HFFc6 (cell line): ENCODE data around the gene ARHGAP4. TPM values are rescaled to one million over a fixed set of nuclear protein-coding genes. Genes with fewer than 3 reads are reported as not detected.

ENCODE experiments used
- DNase-seq: peaks from one replicate; pipeline ENCODE4 v3.0.0-alpha.2; 2018
- H3K27ac Mint-ChIP-seq: 2 replicates; pipeline ENCODE4 v1.8.0; 2020; ENCODE audit warnings: mild to moderate bottlenecking, mixed read lengths
- H3K27me3 Mint-ChIP-seq: 2 replicates; pipeline ENCODE4 v1.8.0; 2021; ENCODE audit warnings: mild to moderate bottlenecking, moderate library complexity, mixed read lengths; ENCODE audit not compliant: insufficient read depth
- H3K36me3 Mint-ChIP-seq: 2 replicates; pipeline ENCODE4 v1.8.0; 2021; ENCODE audit warnings: low read depth, mixed read lengths
- H3K4me1 Mint-ChIP-seq: 2 replicates; pipeline ENCODE4 v1.8.0; 2020; ENCODE audit warnings: low read depth, mixed read lengths
- H3K4me3 Mint-ChIP-seq: 2 replicates; pipeline ENCODE4 v1.8.0; 2020; ENCODE audit warnings: mild to moderate bottlenecking, moderate library complexity, mixed read lengths
- H3K9me3 Mint-ChIP-seq: 2 replicates; pipeline ENCODE4 v1.8.0; 2020; ENCODE audit warnings: mild to moderate bottlenecking, mixed read lengths
- CTCF ChIP-seq: fragments of 200-600 bp; sonication (generic); IDR thresholded peaks from 2 replicates; pipeline ENCODE4 v1.5.0; 2021; ENCODE audit warnings: antibody characterized with exemption, mild to moderate bottlenecking
- total RNA-seq, 6 experiments: library from RNA; stranded (reverse); fragmentation: NEBNext Ultra II Directional; extraction: Animal tissue kit (Norgen Biotek cat#: 25700); gene quantifications; 2 replicates in 1 of 6; 3 replicates in 5 of 6; pipeline ENCODE4 v1.2.3, GENCODE V29; 2021

ARHGAP4 gene
- total RNA-seq, 6 experiments from 2014 or later: 0.18 to 0.63 (median 0.48) TPM

GRCh38 chrX:153911798-153912197, 14.3 kb downstream of the ARHGAP4 start:
- Mint-ChIP-seq H3K27me3 (peaks cover 7% of the 10 kb centered on the region; the same call in 1 of the 2 replicates), H3K27ac (no peak overlapping the region), H3K4me1 (no peaks in the 10 kb centered on the region), H3K4me3 (no peak overlapping the region), H3K36me3 (no peaks in the 10 kb centered on the region), H3K9me3 (no peaks in the 10 kb centered on the region)
- no peak for DNase-seq
- TF ChIP-seq CTCF: no peak

GRCh38 chrX:153910446-153910845, 15.6 kb downstream of the ARHGAP4 start:
- Mint-ChIP-seq H3K36me3 (no peaks in the 10 kb centered on the region), H3K4me3 (no peak overlapping the region), H3K9me3 (no peaks in the 10 kb centered on the region), H3K27me3 (peaks cover 6% of the 10 kb centered on the region; the same call in 1 of the 2 replicates), H3K27ac (no peak overlapping the region), H3K4me1 (no peaks in the 10 kb centered on the region)
- no peak for DNase-seq
- no peak for TF ChIP-seq CTCF

- no peaks in the 10 kb centered on the region for H3K4me1 Mint-ChIP-seq
These were observed 16.1 kb downstream of the ARHGAP4 start for GRCh38 chrX:153909980-153910360.

GRCh38 chrX:153909024-153909979, 16.8 kb downstream of the ARHGAP4 start:
- H3K36me3 Mint-ChIP-seq: no peaks in the 10 kb centered on the region
- no peak overlapping the region for H3K27ac Mint-ChIP-seq
- H3K4me1 Mint-ChIP-seq: no peaks in the 10 kb centered on the region
- DNase-seq: no peak
- H3K4me3 Mint-ChIP-seq: no peak overlapping the region
- peaks cover 3% of the 10 kb centered on the region; the same call in 1 of the 2 replicates for H3K27me3 Mint-ChIP-seq
- H3K9me3 Mint-ChIP-seq: no peaks in the 10 kb centered on the region
- TF ChIP-seq CTCF: no peak

More at GRCh38 chrX:153909980-153910360, 16.1 kb downstream of the ARHGAP4 start:
- TF ChIP-seq CTCF: no peak
- H3K9me3 Mint-ChIP-seq: no peaks in the 10 kb centered on the region
- no peak for DNase-seq
- no peak overlapping the region for H3K27ac Mint-ChIP-seq
- H3K36me3 Mint-ChIP-seq: no peaks in the 10 kb centered on the region
- peaks cover 6% of the 10 kb centered on the region; the same call in 1 of the 2 replicates for H3K27me3 Mint-ChIP-seq
- no peak overlapping the region for H3K4me3 Mint-ChIP-seq

GRCh38 chrX:153908219-153908860, 17.7 kb downstream of the ARHGAP4 start:
- peaks cover 3% of the 10 kb centered on the region; the same call in 1 of the 2 replicates for H3K27me3 Mint-ChIP-seq
- H3K4me1 Mint-ChIP-seq: no peaks in the 10 kb centered on the region
- H3K9me3 Mint-ChIP-seq: no peaks in the 10 kb centered on the region
- no peak for DNase-seq
- no peak overlapping the region for H3K4me3 Mint-ChIP-seq
- TF ChIP-seq CTCF: no peak
- no peaks in the 10 kb centered on the region for H3K36me3 Mint-ChIP-seq
- H3K27ac Mint-ChIP-seq: no peak overlapping the region
